ENCODE measurements around the gene WDFY4.

The WDFY4 gene

DNA sequence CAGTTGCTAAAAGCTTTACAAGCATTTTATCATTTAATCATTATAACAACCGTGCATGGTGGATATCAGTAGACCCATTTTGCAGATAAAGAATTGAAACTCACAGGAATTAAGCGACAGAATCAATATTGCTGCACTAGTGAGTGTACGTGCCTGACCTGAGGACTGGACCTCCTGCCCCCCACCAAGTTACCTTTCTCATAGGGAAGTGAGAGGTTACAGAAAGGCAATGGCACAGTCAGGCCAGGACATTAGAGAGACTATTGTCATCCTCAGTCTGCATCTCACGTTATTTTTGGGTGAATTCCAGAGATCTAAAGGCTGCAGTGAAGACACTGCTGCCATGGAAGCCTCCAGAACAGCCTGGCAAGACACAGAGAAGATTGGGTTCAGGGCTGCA, 80.9 kb downstream of the WDFY4 start:
- in situ Hi-C loops (cut with MboI; ENCODE audit: low sequenced_read_pairs), result no loop called here
- no peak overlapping the region for H3K4me3 ChIP-seq
- no peaks in the 10 kb centered on the region for H3K4me1 ChIP-seq
- no peaks in the 10 kb centered on the region for H3K27me3 ChIP-seq (ENCODE audit: low read depth)
- no peaks in the 10 kb centered on the region for H3K9me3 ChIP-seq
- no peaks in the 10 kb centered on the region for H3K36me3 ChIP-seq (replicated peaks)
- DNase-seq (ENCODE audit: low spot score in 2 of 2), result no peak

DNA sequence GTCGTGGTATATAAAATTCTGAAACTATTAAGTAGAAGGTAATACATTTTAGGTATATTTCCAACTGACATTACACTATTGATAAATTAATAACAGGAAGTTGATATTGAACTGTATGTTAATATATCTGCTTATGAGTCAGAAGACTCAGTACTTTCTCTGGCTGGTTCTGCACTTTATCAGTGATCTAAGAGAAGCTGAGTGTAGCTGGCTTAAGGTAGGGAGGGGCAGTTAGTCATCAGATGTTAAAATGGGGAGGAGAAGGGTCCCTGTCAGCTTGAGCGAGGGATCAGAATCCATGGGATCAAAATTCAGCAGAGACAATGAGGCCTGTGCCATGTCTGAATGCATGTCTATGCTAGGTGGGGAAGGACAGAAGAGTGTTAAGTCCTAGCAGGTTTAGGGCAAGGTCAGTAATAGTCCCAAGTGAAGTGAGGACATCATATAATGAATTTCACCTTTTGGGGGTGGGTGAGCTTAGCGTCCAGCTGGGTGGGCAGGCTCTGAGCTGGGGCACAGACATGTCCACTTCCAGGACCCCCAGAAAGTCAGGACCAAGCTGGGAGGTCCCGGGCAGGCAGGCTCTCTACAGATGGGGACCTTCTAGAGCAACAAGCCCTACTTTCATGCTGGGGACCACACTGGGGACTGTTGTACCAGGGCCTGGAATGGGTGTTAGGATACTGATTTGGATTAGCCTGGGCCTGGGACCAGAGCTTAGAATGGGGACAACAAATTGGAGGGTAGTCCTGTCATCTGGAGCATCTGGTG, 82.9 kb downstream of the WDFY4 start:
- no peak overlapping the region for H3K4me3 ChIP-seq
- no peaks in the 10 kb centered on the region for H3K4me1 ChIP-seq
- DNase-seq (ENCODE audit: low spot score in 2 of 2), result no peak
- no peaks in the 10 kb centered on the region for H3K36me3 ChIP-seq (replicated peaks)
- no peaks in the 10 kb centered on the region for H3K27me3 ChIP-seq (ENCODE audit: low read depth)
- no peaks in the 10 kb centered on the region for H3K9me3 ChIP-seq
- in situ Hi-C loops (cut with MboI; ENCODE audit: low sequenced_read_pairs), result no loop called here

DNA sequence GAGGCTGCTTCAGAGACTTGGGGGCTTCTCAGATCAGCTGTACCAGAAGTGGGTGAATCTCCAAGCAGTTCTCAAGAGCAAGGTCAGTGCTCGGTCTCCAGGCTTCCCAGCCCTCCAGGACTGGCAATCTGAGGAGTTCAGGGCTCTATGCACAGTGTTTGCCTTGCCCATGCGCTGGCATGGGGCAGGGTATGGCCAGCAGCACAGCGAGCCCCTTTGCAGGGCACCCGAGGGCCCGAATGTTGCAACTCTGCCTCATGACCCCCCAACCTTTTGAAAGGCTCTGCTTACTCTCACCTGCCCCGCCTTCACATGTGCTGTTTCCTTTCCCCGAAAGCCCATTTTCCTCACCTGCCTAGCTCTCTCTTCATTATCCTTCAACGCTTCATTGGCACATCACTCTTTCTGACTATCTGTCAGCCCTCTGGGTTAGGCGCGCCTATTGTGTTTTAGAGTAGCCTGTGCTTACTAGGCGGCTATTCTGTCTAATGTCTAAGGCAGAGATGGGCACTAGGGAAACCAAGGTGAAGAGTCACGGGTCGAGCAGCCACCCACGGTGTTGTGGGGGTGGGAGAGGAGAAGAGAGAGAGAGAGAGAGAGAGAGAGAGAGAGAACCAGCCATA, 83.6 kb downstream of the WDFY4 start:
- Histone ChIP-seq H3K36me3 (replicated peaks) (no peaks in the 10 kb centered on the region), H3K4me1 (no peaks in the 10 kb centered on the region), H3K4me3 (no peak overlapping the region), H3K27me3 (ENCODE audit: low read depth) (no peaks in the 10 kb centered on the region), H3K9me3 (no peaks in the 10 kb centered on the region)
- DNase-seq (ENCODE audit: low spot score in 2 of 2), result no peak
- in situ Hi-C loops (cut with MboI; ENCODE audit: low sequenced_read_pairs), result no loop called here

DNA sequence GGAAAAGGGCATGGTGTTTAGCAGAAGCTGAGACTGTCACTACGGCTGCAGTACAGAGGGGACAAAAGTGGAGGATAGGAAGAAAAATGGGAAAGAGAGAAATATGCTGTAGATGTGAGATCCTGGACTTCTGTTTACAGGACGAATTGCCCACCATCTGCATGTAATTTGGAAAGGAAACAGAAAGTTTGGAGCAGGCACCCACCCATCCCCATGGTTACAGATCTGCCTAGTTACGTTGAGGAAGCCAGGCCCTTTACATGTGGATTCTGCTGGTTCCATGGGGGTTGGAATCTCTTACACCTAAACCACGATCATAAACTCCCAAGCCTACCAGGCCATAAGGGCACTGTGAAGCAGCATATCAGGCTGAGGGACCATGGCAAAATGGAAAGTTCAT, 84.3 kb downstream of the WDFY4 start:
- in situ Hi-C loops (cut with MboI; ENCODE audit: low sequenced_read_pairs), result no loop called here
- no peaks in the 10 kb centered on the region for H3K27me3 ChIP-seq (ENCODE audit: low read depth)

DNA sequence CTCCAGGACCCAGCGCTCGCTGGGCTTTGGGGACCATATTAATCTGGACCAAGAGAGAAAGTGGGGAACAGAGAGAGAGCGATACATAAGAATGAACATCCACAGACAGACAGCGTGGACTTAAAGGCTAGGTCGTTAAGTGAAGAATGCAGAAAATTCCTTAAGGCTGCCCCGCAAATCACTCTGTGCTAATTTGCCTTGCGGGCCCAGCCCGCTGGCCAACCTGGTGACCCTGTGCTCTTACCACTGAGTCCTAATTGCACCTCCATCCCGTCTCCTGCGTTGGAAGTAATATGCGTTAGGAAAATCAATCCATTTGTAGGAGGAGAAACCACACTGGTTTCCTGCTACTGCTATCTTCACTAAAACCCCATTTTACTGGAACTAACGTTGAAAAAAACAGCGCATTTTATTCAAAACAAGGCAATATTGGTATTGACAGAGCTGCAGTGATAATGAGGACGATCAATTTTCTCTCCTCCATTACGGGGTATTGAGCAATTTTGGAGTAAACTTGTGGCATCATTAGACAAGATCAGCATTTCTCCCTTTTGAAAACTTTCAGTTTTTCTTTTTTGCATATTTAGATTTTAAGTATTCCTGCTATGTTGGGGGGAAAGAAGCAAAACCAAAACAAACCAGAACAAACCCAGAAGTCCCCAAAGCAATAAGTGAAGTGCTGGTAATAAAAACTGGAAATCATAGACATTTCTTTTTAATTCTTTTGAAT, 85.2 kb downstream of the WDFY4 start:
- Histone ChIP-seq H3K4me1 (no peaks in the 10 kb centered on the region), H3K36me3 (replicated peaks) (no peaks in the 10 kb centered on the region), H3K27me3 (ENCODE audit: low read depth) (no peaks in the 10 kb centered on the region), H3K4me3 (no peak overlapping the region), H3K9me3 (no peaks in the 10 kb centered on the region)
- no peak for DNase-seq (ENCODE audit: low spot score in 2 of 2)
- in situ Hi-C loops (cut with MboI; ENCODE audit: low sequenced_read_pairs), result no loop called here

More for the DNA sequence above, 84.3 kb downstream of the WDFY4 start:
- no peak for DNase-seq (ENCODE audit: low spot score in 2 of 2)
- no peak overlapping the region for H3K4me3 ChIP-seq
- H3K9me3 ChIP-seq, result no peaks in the 10 kb centered on the region
- no peaks in the 10 kb centered on the region for H3K4me1 ChIP-seq
- H3K36me3 ChIP-seq (replicated peaks), result no peaks in the 10 kb centered on the region

DNA sequence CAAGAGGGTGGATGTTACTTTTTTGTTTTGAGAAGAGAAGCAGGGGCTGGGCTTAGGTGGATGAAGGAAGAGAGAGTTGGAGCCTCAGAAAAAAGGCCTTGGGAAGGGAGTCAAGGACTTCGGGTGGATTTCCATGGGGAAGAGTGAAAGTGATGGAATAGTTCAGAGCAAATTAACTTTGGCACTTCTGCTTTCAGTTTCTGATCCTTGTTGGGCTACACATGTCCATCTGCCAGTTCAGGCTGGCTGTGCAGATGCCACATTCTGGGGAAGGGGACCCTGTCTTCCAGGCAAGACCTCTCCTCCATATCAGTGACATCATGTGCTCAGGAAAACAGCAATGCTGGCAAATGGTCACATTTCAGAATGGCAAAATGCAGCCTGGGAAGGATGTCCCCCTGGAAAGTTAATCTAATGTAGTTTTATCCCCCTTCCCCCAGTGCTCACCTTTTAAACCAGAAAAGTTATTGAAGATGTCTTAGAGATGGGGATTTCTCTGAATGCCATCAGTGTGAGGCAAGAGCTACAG, 86.0 kb downstream of the WDFY4 start:
- Histone ChIP-seq H3K9me3 (no peaks in the 10 kb centered on the region), H3K36me3 (replicated peaks) (no peaks in the 10 kb centered on the region), H3K27me3 (ENCODE audit: low read depth) (no peaks in the 10 kb centered on the region), H3K4me1 (no peaks in the 10 kb centered on the region), H3K4me3 (no peak overlapping the region)
- DNase-seq (ENCODE audit: low spot score in 2 of 2), result no peak
- in situ Hi-C loops (cut with MboI; ENCODE audit: low sequenced_read_pairs), result no loop called here

DNA sequence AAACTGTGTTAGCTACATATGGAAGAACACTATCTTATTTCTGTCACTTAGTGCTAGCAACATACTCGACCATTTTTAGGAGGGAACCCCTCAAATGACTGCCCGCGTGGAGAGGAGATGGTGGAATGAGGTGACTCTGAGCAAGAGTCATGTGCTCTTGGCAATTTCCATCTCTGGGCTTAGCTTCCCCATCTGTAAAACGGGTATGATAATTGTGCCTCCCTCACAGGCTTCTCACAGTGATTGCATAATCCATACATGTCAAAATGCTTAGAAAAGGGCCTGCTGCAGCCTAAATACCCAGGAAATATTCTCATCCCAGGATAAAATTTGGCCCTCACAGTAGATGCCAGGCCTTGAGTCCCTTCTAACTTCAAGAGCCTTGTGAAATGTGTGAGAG, 86.6 kb downstream of the WDFY4 start:
- no peak overlapping the region for H3K4me3 ChIP-seq
- H3K36me3 ChIP-seq (replicated peaks), result no peaks in the 10 kb centered on the region
- no peaks in the 10 kb centered on the region for H3K27me3 ChIP-seq (ENCODE audit: low read depth)
- in situ Hi-C loops (cut with MboI; ENCODE audit: low sequenced_read_pairs), result no loop called here
- no peak for DNase-seq (ENCODE audit: low spot score in 2 of 2)
- H3K4me1 ChIP-seq, result no peaks in the 10 kb centered on the region
- H3K9me3 ChIP-seq, result no peaks in the 10 kb centered on the region

DNA sequence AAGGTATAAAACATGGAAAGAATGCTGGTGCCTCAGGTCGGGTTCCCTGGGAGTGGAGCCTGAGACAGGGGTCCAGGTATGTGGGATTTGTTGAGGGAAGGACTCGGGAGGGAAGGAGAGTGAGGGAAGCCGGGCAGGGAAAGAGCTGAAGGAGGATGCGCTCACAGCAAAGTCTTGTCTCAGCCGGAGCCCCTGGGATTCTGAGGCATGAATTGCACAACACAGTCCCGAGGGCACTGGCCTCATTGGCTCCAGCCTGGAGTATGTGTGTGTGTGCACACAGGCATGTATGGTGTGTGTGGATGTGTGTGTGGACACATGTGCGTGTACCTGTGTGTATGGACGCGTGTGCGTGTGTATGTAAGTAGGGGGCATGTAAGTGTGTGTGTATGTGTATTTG, 87.4 kb downstream of the WDFY4 start:
- DNase-seq (ENCODE audit: low spot score in 2 of 2), result no peak
- in situ Hi-C loops (cut with MboI; ENCODE audit: low sequenced_read_pairs), result no loop called here

DNA sequence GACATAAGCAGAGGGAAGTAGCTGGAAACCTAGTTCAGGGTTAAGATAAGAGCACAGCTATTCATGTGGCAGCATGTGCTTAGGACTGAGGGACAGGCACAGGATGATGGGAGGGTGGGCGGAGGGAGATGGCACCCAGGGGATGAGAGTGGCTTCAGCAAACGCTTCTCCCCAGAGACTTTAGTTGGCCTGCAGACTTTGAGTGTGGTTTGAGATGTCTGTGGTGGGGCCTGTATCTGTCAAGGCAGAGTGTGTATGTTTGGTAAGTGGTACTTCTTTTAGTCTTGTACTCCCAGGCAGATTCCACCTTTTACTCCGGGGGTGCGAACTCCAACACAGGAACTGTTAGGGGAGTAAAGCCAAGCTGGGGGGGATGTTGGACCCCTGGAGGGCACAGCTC, 88.9 kb downstream of the WDFY4 start:
- Histone ChIP-seq H3K4me1 (no peaks in the 10 kb centered on the region), H3K27me3 (ENCODE audit: low read depth) (no peaks in the 10 kb centered on the region), H3K4me3 (no peak overlapping the region), H3K9me3 (no peaks in the 10 kb centered on the region; the same call in 1 of the 2 replicates), H3K36me3 (replicated peaks) (no peaks in the 10 kb centered on the region)
- no peak for DNase-seq (ENCODE audit: low spot score in 2 of 2)
- in situ Hi-C loops (cut with MboI; ENCODE audit: low sequenced_read_pairs), result no loop called here

More for the DNA sequence above, 87.4 kb downstream of the WDFY4 start:
- H3K4me3 ChIP-seq, result no peak overlapping the region
- no peaks in the 10 kb centered on the region for H3K4me1 ChIP-seq
- no peaks in the 10 kb centered on the region for H3K9me3 ChIP-seq
- no peaks in the 10 kb centered on the region for H3K27me3 ChIP-seq (ENCODE audit: low read depth)
- H3K36me3 ChIP-seq (replicated peaks), result no peaks in the 10 kb centered on the region

DNA sequence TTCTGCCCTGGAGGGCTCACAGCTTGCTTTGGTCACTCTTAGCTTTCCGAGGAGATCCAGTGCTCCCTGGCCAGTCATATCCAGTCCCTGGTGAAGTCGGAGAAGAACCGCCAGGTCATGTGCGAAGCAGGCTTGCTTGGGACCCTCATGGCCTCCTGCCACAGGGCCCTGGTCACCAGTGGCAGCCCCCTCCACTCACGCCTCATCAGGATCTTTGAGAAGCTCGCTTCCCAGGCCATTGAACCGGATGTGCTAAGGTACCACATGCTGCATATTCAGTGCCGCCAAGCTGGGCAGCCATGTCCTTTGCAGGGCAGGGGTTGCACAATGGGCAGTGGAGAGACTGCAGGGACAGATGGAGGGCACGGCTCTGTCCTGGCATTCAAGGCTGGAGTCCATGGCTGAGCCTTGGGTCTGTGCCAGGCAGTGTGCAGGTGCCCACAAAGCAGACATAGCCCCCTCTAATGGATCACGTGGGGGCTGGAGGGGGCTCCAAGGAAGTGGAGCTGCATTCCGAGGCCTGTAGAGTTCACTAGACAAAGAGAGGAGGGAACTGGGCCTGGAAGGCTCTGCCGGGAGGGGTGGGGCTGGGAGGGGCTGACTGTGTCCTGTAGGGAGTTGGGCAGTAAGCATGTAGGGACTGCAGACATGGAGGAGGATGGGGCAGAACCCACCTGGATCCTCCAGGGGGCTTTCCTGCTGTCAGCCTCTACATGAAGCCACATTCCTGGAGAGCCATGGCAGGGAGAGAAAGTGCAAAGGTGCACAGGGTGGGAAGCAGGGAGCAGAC, 89.9 kb downstream of the WDFY4 start:
- Histone ChIP-seq H3K9me3 (no peaks in the 10 kb centered on the region; the same call in 1 of the 2 replicates), H3K4me1 (no peaks in the 10 kb centered on the region), H3K4me3 (no peak overlapping the region), H3K36me3 (replicated peaks) (no peaks in the 10 kb centered on the region), H3K27me3 (ENCODE audit: low read depth) (no peaks in the 10 kb centered on the region)
- no peak for DNase-seq (ENCODE audit: low spot score in 2 of 2)
- in situ Hi-C loops (cut with MboI; ENCODE audit: low sequenced_read_pairs), result no loop called here

DNA sequence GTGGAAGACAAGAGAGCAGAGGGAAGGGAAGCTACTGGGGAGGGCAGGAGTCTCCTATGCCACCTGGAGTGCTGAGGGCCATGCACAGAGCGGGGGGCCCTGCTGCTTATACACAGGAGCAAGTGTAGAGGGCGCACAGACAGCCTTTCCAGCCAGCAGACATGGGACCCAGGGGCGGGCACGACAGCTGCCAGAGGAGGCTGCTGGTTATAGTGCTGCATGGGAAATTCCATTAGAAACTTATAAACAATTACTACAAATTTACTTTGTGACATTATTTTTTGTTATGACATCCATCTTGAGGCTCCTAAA, 90.5 kb downstream of the WDFY4 start:
- DNase-seq (ENCODE audit: low spot score in 2 of 2), result no peak
- Histone ChIP-seq H3K36me3 (replicated peaks) (no peaks in the 10 kb centered on the region), H3K9me3 (no peaks in the 10 kb centered on the region; the same call in 1 of the 2 replicates), H3K4me3 (no peak overlapping the region), H3K27me3 (ENCODE audit: low read depth) (no peaks in the 10 kb centered on the region), H3K4me1 (no peaks in the 10 kb centered on the region)
- in situ Hi-C loops (cut with MboI; ENCODE audit: low sequenced_read_pairs), result no loop called here

DNA sequence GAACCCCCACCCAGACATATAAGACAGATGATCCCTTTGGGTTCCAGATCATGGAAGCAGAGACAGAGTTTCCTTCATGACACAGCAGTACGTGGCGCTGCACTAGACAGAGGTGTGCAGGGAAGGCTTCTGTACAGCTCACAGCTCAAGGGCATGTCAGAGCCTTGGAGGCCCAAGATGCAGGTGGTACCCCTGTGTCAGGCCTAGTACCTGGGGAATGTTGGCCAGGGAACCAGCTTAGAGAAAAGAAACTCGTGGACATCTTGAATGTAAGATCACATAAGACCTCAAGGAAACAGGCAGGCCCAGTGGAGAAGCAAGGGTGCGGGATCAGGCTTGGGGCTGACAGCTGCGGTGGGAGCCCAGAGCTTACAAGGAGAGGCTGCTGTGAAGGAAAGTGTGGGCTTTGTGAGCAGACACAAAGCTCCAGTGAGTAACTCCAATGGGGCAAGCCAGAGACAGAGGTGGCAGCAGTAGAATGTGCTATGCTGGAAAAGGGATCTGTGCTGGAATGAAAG, 91.4 kb downstream of the WDFY4 start:
- H3K4me3 ChIP-seq, result no peak overlapping the region
- H3K27me3 ChIP-seq (ENCODE audit: low read depth), result no peaks in the 10 kb centered on the region
- no peak for DNase-seq (ENCODE audit: low spot score in 2 of 2)
- in situ Hi-C loops (cut with MboI; ENCODE audit: low sequenced_read_pairs), result no loop called here
- H3K9me3 ChIP-seq, result no peaks in the 10 kb centered on the region; the same call in 1 of the 2 replicates
- no peaks in the 10 kb centered on the region for H3K36me3 ChIP-seq (replicated peaks)
- no peaks in the 10 kb centered on the region for H3K4me1 ChIP-seq

DNA sequence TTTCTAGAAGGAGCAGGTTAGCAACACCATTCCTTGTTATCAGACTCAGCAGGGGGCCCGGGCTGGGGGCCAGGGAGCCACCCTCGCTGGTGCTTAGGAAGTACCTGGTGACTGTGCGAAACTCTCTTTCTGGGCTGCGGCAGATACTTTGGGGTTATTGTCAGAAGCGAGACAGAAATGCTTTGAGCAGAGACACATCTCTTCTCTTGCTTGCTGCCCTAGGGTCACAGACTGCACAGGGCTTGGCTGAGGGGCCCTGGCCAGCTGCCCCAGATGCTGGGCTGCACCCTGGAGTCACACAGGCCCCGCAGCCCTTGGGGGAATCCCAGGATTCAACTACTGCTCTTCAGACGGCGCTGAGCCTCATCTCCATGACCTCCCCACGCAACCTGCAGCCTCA, 91.9 kb downstream of the WDFY4 start:
- Histone ChIP-seq H3K27me3 (ENCODE audit: low read depth) (no peaks in the 10 kb centered on the region), H3K9me3 (no peaks in the 10 kb centered on the region; the same call in 1 of the 2 replicates), H3K4me3 (no peak overlapping the region), H3K36me3 (replicated peaks) (no peaks in the 10 kb centered on the region), H3K4me1 (no peaks in the 10 kb centered on the region)
- in situ Hi-C loops (cut with MboI; ENCODE audit: low sequenced_read_pairs), result no loop called here
- DNase-seq (ENCODE audit: low spot score in 2 of 2), result no peak

Measured in HAP-1 (cell line).